Measurements from ENCODE around the gene DAGLA. TPM values are rescaled to one million over a fixed set of nuclear protein-coding genes. Genes with fewer than 3 reads are reported as not detected.

DAGLA gene, protein sequence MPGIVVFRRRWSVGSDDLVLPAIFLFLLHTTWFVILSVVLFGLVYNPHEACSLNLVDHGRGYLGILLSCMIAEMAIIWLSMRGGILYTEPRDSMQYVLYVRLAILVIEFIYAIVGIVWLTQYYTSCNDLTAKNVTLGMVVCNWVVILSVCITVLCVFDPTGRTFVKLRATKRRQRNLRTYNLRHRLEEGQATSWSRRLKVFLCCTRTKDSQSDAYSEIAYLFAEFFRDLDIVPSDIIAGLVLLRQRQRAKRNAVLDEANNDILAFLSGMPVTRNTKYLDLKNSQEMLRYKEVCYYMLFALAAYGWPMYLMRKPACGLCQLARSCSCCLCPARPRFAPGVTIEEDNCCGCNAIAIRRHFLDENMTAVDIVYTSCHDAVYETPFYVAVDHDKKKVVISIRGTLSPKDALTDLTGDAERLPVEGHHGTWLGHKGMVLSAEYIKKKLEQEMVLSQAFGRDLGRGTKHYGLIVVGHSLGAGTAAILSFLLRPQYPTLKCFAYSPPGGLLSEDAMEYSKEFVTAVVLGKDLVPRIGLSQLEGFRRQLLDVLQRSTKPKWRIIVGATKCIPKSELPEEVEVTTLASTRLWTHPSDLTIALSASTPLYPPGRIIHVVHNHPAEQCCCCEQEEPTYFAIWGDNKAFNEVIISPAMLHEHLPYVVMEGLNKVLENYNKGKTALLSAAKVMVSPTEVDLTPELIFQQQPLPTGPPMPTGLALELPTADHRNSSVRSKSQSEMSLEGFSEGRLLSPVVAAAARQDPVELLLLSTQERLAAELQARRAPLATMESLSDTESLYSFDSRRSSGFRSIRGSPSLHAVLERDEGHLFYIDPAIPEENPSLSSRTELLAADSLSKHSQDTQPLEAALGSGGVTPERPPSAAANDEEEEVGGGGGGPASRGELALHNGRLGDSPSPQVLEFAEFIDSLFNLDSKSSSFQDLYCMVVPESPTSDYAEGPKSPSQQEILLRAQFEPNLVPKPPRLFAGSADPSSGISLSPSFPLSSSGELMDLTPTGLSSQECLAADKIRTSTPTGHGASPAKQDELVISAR
- total RNA-seq (5.5 and 6.3 TPM in 2 replicates), polyA plus RNA-seq (2.1 and 3.4 TPM in 2 replicates)

DNA sequence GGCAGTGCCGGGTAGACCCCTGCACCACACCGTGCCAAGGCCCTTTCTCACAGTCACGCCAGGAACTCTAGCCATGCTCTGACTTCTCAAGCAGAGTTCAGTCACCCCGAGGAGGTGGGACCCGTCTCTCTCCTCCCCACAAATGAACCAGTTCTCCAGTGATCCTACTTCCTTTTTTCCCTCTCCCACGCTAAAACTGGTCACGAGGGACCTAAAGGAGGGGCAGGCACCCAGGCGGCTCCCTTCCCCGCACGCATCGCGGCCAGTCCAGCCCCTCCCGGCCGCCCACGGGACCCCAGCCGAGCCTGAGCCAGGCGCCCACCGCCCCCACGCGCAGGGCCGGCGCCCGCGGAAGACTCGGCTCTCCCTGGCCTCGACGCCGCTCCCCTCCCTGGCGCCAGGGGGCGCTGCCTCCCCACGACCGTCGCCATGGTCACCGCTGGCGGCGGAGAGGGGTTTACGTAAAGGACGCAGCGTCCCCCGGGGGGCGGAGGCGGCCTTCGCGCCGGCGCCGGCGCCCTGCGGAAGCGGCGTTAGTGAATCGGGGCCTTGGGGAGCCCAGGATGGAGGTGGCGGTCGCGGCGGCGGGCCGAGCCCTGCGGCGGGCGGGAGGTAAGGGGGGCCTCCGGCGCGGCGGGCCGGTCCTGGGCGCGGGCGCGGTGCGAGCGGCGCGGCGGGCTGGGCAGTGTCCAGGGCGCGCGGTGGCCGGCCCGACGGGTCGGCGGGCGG lies at the start of gene DAGLA:
TSS of gene DAGLA (plus strand) at position 499 of the 729 bp plus-strand sequence. CDS start 39,765 bp downstream, outside the sequence.
- Histone ChIP-seq H3K4me3 (peak within 1 kb of the TSS; percentile 28), H3K36me3 (no peaks in the 10 kb centered on the region), H3K27me3 (peaks cover 9% of the 10 kb centered on the region), H3K4me1 (ENCODE audit: low read depth) (no peaks in the 10 kb centered on the region), H3K27ac (no peak within 1 kb of the TSS), H3K9me3 (ENCODE audit: low read depth) (no peaks in the 10 kb centered on the region)
- DNase-seq (ENCODE audit: low read depth in 1 of 2, low spot score in 1 of 2), result peak; percentile 72 to 76
- TF ChIP-seq, protein P1, sequence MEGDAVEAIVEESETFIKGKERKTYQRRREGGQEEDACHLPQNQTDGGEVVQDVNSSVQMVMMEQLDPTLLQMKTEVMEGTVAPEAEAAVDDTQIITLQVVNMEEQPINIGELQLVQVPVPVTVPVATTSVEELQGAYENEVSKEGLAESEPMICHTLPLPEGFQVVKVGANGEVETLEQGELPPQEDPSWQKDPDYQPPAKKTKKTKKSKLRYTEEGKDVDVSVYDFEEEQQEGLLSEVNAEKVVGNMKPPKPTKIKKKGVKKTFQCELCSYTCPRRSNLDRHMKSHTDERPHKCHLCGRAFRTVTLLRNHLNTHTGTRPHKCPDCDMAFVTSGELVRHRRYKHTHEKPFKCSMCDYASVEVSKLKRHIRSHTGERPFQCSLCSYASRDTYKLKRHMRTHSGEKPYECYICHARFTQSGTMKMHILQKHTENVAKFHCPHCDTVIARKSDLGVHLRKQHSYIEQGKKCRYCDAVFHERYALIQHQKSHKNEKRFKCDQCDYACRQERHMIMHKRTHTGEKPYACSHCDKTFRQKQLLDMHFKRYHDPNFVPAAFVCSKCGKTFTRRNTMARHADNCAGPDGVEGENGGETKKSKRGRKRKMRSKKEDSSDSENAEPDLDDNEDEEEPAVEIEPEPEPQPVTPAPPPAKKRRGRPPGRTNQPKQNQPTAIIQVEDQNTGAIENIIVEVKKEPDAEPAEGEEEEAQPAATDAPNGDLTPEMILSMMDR (IDR thresholded peaks at IDR 0.05; ENCODE audit: low read depth, low read length), result peak; percentile 84

DNA sequence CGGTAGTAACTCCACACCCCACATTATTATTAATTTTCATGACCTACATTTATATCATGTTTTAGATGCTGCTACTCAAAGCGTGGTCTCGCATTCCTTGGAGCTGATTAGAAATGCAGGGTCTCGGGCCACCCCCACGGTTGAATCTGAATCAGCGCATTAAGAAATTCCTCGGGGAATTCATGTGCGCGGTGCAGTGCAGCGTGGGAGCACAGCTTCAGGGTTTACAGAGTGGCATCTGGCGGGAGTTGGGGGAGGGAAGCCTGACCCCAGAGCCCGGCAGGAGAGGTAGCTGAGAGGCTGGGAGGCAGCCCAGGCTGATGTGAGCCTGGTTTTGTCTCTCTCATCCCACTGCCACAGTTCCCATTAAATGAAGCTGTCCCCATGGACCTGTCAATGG lies 48.1 kb upstream of the DAGLA start:
- TF ChIP-seq, protein P1 (IDR thresholded peaks at IDR 0.05; ENCODE audit: low read depth, low read length), result no peak
- H3K9me3 ChIP-seq (ENCODE audit: low read depth), result no peaks in the 10 kb centered on the region
- no peak overlapping the region for H3K4me3 ChIP-seq
- peaks cover 2% of the 10 kb centered on the region for H3K4me1 ChIP-seq (ENCODE audit: low read depth)
- H3K36me3 ChIP-seq, result no peaks in the 10 kb centered on the region
- H3K27ac ChIP-seq, result no peak overlapping the region
- DNase-seq (ENCODE audit: low read depth in 1 of 2, low spot score in 1 of 2), result no peak
- no peaks in the 10 kb centered on the region for H3K27me3 ChIP-seq

DNA sequence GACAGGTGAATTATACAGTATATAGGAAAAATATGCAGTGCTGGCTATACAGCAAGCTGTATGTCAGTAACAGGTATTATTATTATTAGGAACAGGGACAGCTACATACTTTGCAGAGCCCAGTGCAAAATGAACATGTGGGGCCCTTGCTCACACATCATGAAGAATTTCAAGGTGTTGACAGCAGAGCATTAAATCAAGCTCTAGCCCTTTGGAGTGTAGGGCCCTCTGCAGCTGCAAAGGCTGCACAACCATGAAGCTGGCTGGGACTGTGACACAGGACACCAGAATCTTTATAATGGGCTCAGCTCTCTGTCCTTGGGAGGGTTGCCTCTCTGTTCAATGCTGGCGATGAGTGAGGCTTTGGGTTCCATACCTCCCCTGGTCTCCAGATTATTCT lies 44.9 kb upstream of the DAGLA start:
- H3K9me3 ChIP-seq (ENCODE audit: low read depth), result no peaks in the 10 kb centered on the region
- no peak overlapping the region for H3K4me3 ChIP-seq
- H3K27me3 ChIP-seq, result no peaks in the 10 kb centered on the region
- DNase-seq (ENCODE audit: low read depth in 1 of 2, low spot score in 1 of 2), result peak in 1 of 2 donors; percentile 60
- TF ChIP-seq, protein P1 (IDR thresholded peaks at IDR 0.05; ENCODE audit: low read depth, low read length), result no peak
- H3K27ac ChIP-seq, result no peak overlapping the region
- no peaks in the 10 kb centered on the region for H3K4me1 ChIP-seq (ENCODE audit: low read depth)
- H3K36me3 ChIP-seq, result no peaks in the 10 kb centered on the region

DNA sequence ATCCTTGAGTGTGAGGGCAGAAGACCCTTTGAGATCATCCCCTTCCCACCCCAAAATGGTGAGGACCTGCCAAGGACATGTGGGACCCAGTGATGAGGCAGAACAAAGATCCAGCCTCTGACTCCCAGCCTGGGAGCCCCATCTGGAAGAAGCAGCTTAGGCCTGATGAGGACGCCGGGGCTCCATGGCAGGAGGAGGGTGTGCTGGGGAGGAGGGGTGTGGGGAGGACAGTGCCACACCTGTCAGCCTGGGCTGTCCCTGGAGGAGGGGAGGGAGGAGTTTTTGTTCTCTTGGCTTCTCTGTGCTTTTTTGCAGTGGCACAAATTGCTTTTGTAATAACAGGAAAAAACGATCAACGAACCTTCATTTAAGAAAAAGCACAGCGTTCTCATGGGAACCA lies 44.4 kb upstream of the DAGLA start:
- DNase-seq (ENCODE audit: low read depth in 1 of 2, low spot score in 1 of 2), result no peak
- Histone ChIP-seq H3K27ac (no peak overlapping the region), H3K27me3 (no peaks in the 10 kb centered on the region), H3K4me1 (ENCODE audit: low read depth) (no peaks in the 10 kb centered on the region), H3K4me3 (no peak overlapping the region), H3K36me3 (no peaks in the 10 kb centered on the region), H3K9me3 (ENCODE audit: low read depth) (no peaks in the 10 kb centered on the region)
- TF ChIP-seq, protein P1 (IDR thresholded peaks at IDR 0.05; ENCODE audit: low read depth, low read length), result no peak

DNA sequence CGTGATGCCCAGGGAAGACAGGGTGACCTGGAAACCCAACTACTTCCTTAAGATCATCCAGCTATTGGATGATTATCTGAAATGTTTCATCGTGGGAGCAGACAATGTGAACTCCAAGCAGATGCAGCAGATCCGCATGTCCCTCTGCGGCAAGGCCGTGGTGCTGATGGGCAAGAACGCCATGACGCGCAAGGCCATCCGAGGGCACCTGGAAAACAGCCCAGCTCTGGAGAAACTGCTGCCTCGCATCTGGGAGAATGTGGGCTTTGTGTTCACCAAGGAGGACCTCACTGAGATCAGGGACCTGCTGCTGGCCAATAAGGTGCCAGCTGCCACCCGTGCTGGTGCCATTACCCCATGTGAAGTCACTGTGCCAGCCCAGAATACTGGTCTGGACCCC lies 43.5 kb upstream of the DAGLA start:
- no peak for DNase-seq (ENCODE audit: low read depth in 1 of 2, low spot score in 1 of 2)
- Histone ChIP-seq H3K27me3 (no peaks in the 10 kb centered on the region), H3K36me3 (no peaks in the 10 kb centered on the region), H3K4me1 (ENCODE audit: low read depth) (no peaks in the 10 kb centered on the region), H3K9me3 (ENCODE audit: low read depth) (no peaks in the 10 kb centered on the region), H3K4me3 (no peak overlapping the region), H3K27ac (no peak overlapping the region)
- TF ChIP-seq, protein P1 (IDR thresholded peaks at IDR 0.05; ENCODE audit: low read depth, low read length), result no peak
